ENCODE measurements around the gene VPREB3. TPM values are rescaled to one million over a fixed set of nuclear protein-coding genes. Genes with fewer than 3 reads are reported as not detected.

Gene VPREB3
- total RNA-seq, 1 experiment from 2014 or later = not detected

DNA sequence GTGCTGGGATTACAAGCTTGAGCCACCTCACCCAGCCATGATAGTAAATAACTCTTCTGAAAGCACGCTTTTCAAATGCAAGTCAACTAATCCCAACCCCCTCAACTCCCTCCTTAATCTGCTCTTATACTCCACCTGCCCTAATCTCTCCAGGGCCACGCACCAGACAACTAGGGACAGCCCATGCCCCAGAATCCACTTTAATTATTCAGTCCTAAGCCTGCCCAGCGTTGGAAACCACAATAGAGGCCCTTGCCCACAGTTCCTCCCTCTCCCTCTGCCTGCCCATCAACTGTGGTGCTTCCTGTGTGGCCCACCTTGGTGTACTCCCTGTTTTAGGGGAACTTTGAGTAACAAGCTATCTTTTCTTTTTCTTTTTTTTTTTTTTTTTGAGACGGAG is 2.7 kb upstream of the VPREB3 start:
- no peaks in the 10 kb centered on the region for H3K36me3 ChIP-seq (ENCODE audit: control insufficient read depth, insufficient read depth, low read length)
- no peak for DNase-seq (ENCODE audit: low read depth, low spot score)
- in situ Hi-C loops (cut with HindIII; ENCODE audit: low pct_unique_long_range_greater_than_20kb, low sequenced_read_pairs) = no loop called here
- H3K4me1 ChIP-seq (ENCODE audit: control insufficient read depth, insufficient read depth, low read length) = no peaks in the 10 kb centered on the region; the same call in 1 of the 2 replicates
- no TSS peak for BruUV-seq (replicated peaks)
- ChIA-PET POLR2A (no interaction called here), CTCF (no interaction called here)
- H3K9me3 ChIP-seq (ENCODE audit: control insufficient read depth, insufficient read depth, low read depth, low read length) = no peaks in the 10 kb centered on the region
- intact Hi-C loops (cut with micrococcal nuclease; ENCODE audit: unreplicated experiment) = no loop called here
- no peaks in the 10 kb centered on the region for H3K27me3 ChIP-seq (ENCODE audit: control insufficient read depth, insufficient read depth, low read length)
- H3K27ac ChIP-seq (ENCODE audit: low read length) = no peak overlapping the region
- no peak for TF ChIP-seq TCF7L2 (IDR thresholded peaks at IDR 0.05; ENCODE audit: low read depth, low read length)
- TF ChIP-seq CTCF (IDR thresholded peaks at IDR 0.05) = no peak
- TF ChIP-seq REST (IDR thresholded peaks at IDR 0.05; ENCODE audit: insufficient read depth in 1 of 2, low read depth in 2 of 2, low read length in 1 of 2) = no peak
- TF ChIP-seq POLR2AphosphoS5 (IDR thresholded peaks at IDR 0.05; ENCODE audit: low read depth, low read length) = no peak
- no peak for TF ChIP-seq SIN3A (IDR thresholded peaks at IDR 0.05; ENCODE audit: borderline replicate concordance, insufficient read depth, low read depth, low read length)
- H3K4me3 ChIP-seq (ENCODE audit: low read depth in 2 of 2, low read length in 2 of 2) = no peak overlapping the region
- ATAC-seq = no peak

DNA sequence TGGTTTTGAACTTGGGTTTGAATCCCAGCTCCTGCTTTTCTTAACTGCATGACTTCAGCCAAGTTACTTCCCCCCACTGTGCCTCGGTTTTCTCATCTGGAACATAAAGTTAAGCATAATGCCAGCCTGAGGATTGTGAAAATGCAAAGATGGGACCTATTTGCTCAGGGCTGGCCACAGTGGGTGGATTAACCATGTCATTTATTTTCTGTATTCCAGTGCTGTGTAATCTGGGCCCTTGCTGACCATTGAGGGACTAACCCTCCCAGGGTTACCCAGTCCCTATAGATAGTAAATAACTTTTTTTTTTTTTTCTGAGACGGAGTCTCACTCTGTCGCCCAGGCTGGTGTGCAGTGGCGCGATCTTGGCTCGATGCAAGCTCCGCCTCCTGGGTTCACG is 1.5 kb upstream of the VPREB3 start:
- Histone ChIP-seq H3K4me1 (ENCODE audit: control insufficient read depth, insufficient read depth, low read length) (no peaks in the 10 kb centered on the region; the same call in 1 of the 2 replicates), H3K36me3 (ENCODE audit: control insufficient read depth, insufficient read depth, low read length) (peaks cover 4% of the 10 kb centered on the region; the same call in 1 of the 2 replicates), H3K27me3 (ENCODE audit: control insufficient read depth, insufficient read depth, low read length) (no peaks in the 10 kb centered on the region), H3K9me3 (ENCODE audit: control insufficient read depth, insufficient read depth, low read depth, low read length) (no peaks in the 10 kb centered on the region), H3K4me3 (ENCODE audit: low read depth in 2 of 2, low read length in 2 of 2) (no peak overlapping the region), H3K27ac (ENCODE audit: low read length) (no peak overlapping the region)
- in situ Hi-C loops (cut with HindIII; ENCODE audit: low pct_unique_long_range_greater_than_20kb, low sequenced_read_pairs) (no loop called here), intact Hi-C loops (cut with micrococcal nuclease; ENCODE audit: unreplicated experiment) (no loop called here)
- no TSS peak for BruUV-seq (replicated peaks)
- no peak for DNase-seq (ENCODE audit: low read depth, low spot score)
- CTCF ChIA-PET = interaction anchor here (0.7 kb wide), 1 partner anchor 31 kb away, joined by 7 read pairs; the partner anchor contains the start of gene SMARCB1
- no peak for TF ChIP-seq POLR2AphosphoS5 (IDR thresholded peaks at IDR 0.05; ENCODE audit: low read depth, low read length)
- TF ChIP-seq REST (IDR thresholded peaks at IDR 0.05; ENCODE audit: insufficient read depth in 1 of 2, low read depth in 2 of 2, low read length in 1 of 2) = no peak
- no peak for TF ChIP-seq TCF7L2 (IDR thresholded peaks at IDR 0.05; ENCODE audit: low read depth, low read length)
- no peak for TF ChIP-seq CTCF (IDR thresholded peaks at IDR 0.05)
- TF ChIP-seq SIN3A (IDR thresholded peaks at IDR 0.05; ENCODE audit: borderline replicate concordance, insufficient read depth, low read depth, low read length) = no peak
- no peak for ATAC-seq
- POLR2A ChIA-PET = no interaction called here

All from Panc1 (cell line).